Mammary epithelial cell (primary cell): ENCODE measurements around the gene HRH2.

Source experiments
- CTCF ChIP-seq, 2 donors: IDR thresholded peaks in 1 of 2; conservative IDR thresholded peaks in 1 of 2; 2 replicates each; pipeline ENCODE4 v1.5.1; 2011 to 2012; ENCODE audit warnings: inconsistent platforms in 2 of 2, low read length in 2 of 2, mild to moderate bottlenecking in 2 of 2, control low read depth in 1 of 2, low read depth in 1 of 2; ENCODE audit not compliant: insufficient read depth in 1 of 2; ENCODE audit errors: extremely low read depth in 1 of 2
- EZH2 ChIP-seq: IDR thresholded peaks from 2 replicates; pipeline ENCODE4 v1.6.1; 2012; ENCODE audit warnings: low read length, inconsistent platforms, borderline replicate concordance

GRCh38 chr5:175690586-175690985 is 32.7 kb downstream of the HRH2 start:
- TF ChIP-seq CTCF (conservative IDR thresholded peaks at IDR 0.05 in 1 of 2, IDR thresholded peaks at IDR 0.05 in 1 of 2; ENCODE audit: extremely low read depth in 1 of 2, insufficient read depth in 1 of 2, low read depth in 1 of 2, low read length in 2 of 2) (no peak), EZH2 (no peak)
